HL-60 (cell line): ENCODE results near the gene TRDN.
"Not testable (repeated sequence)": the region's sequence is repeated elsewhere in the genome, so short reads cannot be mapped to it uniquely, and the experiment has no call there.

ENCODE experiments used
- DNase-seq, 2 experiments: peaks; one replicate each; pipeline ENCODE4 v3.0.0-alpha.2; 2010 to 2020; ENCODE audit warnings: low read depth in 1 of 2, low spot score in 1 of 2
- H3K27ac ChIP-seq: fragments of 250-450 bp; sonication (Bioruptor Pico); replicated peaks from 2 replicates; pipeline ENCODE4 v1.5.1; 2020; ENCODE audit warnings: mild to moderate bottlenecking, moderate library complexity
- H3K27me3 ChIP-seq: fragments of 250-450 bp; sonication (Bioruptor Pico); 2 replicates; pipeline ENCODE4 v1.5.1; 2021; ENCODE audit warnings: mild to moderate bottlenecking, moderate library complexity; ENCODE audit not compliant: insufficient read depth, poor library complexity, severe bottlenecking
- H3K4me3 ChIP-seq: replicated peaks from 2 replicates; pipeline ENCODE4 v1.5.1; 2011; ENCODE audit warnings: mild to moderate bottlenecking, control low read depth, low read length; ENCODE audit not compliant: insufficient read depth
- CTCF ChIP-seq: IDR thresholded peaks from one replicate; pipeline ENCODE4 v1.5.1; 2011; ENCODE audit warnings: low read length, control low read depth, inconsistent platforms; ENCODE audit not compliant: insufficient read depth
- GABPA ChIP-seq: IDR thresholded peaks from 2 replicates; pipeline ENCODE4 v1.6.1; 2012; ENCODE audit warnings: low read depth
- POLR2AphosphoS5 ChIP-seq: IDR thresholded peaks from 2 replicates; pipeline ENCODE4 v1.6.1; 2012; ENCODE audit warnings: low read depth
- REST ChIP-seq: IDR thresholded peaks from 2 replicates; pipeline ENCODE4 v1.6.1; 2012; ENCODE audit warnings: low read depth; ENCODE audit not compliant: insufficient replicate concordance
- SPI1 ChIP-seq: IDR thresholded peaks from 2 replicates; pipeline ENCODE4 v1.6.1; 2012; ENCODE audit warnings: low read depth, mild to moderate bottlenecking, borderline replicate concordance

TRDN gene

DNA sequence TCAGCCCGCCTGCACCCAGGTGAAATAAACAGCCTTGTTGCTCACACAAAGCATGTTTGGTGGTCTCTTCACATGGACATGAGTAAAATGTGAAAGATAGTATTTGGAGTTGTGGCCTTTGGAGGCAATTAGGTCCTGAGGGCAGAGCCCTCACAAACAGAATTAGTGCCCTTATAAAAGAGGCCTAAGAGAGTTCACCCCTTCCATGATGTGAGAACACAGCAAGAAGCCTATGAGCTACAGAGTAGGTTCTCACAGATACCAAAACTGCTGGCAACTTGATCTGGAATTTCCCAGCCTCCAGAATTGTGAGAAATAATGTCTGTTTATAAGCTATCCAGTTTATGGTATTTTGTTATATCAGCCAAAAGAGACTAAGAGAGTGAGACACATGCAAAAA, 74.5 kb downstream of the TRDN start:
- no peak for DNase-seq
- no peaks in the 10 kb centered on the region for H3K27me3 ChIP-seq
- no peak overlapping the region for H3K27ac ChIP-seq
- H3K4me3 ChIP-seq, result no peak overlapping the region
- no peak for TF ChIP-seq REST

- not testable (repeated sequence) for DNase-seq, H3K4me3 ChIP-seq, H3K27ac ChIP-seq, H3K27me3 ChIP-seq
Observed at GRCh38 chr6:123559816-123560215, 76.9 kb downstream of the TRDN start.

DNA sequence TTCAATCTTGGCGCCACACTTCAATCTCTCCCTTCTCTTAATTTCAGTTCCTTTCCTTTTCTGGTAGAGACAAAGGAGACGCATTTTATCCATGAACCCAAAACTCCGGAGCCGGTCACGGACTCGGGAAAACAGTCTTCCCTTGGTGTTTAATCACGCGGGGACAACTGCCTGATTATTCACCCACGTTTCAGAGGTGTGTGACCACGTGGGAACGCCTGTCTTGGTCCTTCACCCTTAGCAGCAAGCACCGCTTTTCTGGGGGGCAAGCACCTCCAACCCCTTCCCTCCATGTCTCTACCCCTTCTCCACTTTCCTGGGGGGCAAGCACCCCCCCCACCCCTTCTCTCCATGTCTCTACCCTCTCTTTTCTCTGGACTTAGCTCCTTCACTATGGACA, 79.3 kb downstream of the TRDN start:
- H3K4me3 ChIP-seq, DNase-seq: not testable (repeated sequence)

DNA sequence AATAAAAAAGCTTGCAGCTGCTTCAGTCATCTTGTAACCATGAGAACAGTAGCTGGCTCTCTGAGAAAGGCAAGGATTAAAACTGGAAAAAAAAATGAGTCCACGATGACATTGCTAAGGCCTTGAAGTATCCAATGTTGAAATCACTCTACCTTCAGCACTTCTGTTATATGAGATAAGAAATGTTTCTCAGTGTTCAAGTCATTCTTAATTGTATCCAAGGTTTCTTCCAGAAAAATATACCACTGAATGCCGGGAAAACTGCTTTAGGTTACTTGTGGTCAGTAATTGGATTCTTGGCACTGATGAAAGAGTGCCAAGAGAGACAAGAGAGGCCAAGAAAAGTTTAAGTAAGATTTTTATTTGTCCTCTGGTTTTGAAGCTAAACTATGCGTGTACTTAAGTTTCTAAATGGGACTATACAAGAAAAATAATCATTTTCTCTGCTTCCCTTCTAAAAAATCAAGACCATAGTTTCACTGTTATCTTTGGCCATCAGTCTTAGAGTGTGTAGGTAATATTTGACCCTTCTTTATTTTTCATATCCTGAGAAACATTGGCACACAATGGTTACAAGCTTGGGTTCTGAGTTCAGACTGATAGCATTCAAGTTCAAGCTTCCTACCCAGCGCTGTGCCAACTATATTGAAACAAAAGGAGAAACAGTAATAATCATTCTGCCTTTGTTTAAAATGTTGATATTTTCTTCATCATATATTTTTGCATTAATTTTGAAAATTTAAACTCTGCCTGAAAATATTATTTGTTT, 84.6 kb downstream of the TRDN start:
- Histone ChIP-seq H3K27me3 (no peaks in the 10 kb centered on the region), H3K4me3 (no peak overlapping the region), H3K27ac (no peak overlapping the region)
- TF ChIP-seq CTCF (no peak), SPI1 (no peak), REST (no peak), GABPA (no peak), POLR2AphosphoS5 (no peak)
- DNase-seq, result no peak

More for the DNA sequence above, 79.3 kb downstream of the TRDN start:
- H3K27me3 ChIP-seq, H3K27ac ChIP-seq: not testable (repeated sequence)

DNA sequence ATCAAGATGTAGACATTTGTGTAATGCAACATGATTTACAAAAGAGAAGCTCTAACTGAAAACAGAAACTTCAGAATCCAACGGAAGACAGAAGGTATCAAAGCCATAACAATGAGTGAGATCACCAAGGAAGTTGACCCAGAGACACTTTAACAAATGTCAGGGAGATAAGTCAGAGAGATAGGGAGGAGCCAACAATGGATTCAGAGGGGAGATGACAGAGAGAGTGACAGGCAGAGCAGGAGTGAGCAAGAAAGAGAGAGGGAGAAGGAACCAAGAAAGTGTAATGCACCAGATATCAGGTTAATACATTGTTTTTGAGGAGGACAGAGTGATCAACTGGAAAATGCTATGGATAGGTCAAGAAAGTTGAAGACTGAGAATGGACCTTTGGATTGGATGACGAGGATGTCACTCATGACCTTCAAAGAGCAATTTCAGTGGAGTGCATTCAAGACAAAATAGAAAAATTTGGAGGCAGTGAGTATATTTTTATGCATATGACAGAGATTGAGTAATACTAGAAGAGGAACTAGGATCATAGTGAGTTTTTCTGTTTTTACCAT, 86.6 kb downstream of the TRDN start:
- DNase-seq, result no peak

More for the DNA sequence above, 86.6 kb downstream of the TRDN start:
- H3K27ac ChIP-seq, result no peak overlapping the region
- no peak overlapping the region for H3K4me3 ChIP-seq
- no peak for TF ChIP-seq CTCF
- no peak for TF ChIP-seq GABPA
- no peak for TF ChIP-seq POLR2AphosphoS5
- TF ChIP-seq REST, result no peak
- no peak for TF ChIP-seq SPI1
- no peaks in the 10 kb centered on the region for H3K27me3 ChIP-seq
